GM12878 (cell line): ENCODE measurements around the gene KCTD17. TPM values are rescaled to one million over a fixed set of nuclear protein-coding genes. Genes with fewer than 3 reads are reported as not detected.

Source experiments
- ATAC-seq: fragments of 200-7000 bp; cut with Tn5 transposase; 3 replicates; pipeline ENCODE4 v1.9.1; 2020; ENCODE audit warnings: mild to moderate bottlenecking, moderate library complexity
- BruUV-seq: library from RNA; stranded (reverse); fragments of 400-500 nt; replicated peaks from 2 replicates; lab custom pipeline; 2021; lab: Mats Ljungman, UMichigan
- CTCF ChIA-PET: fragments of 300-600 bp; sonication (Branson Sonifier 250); formaldehyde crosslinking; extraction: SDS; loops from one replicate; lab custom pipeline; 2021; ENCODE audit warnings: inconsistent platforms; lab: Yijun Ruan, JAX
- POLR2A ChIA-PET: fragments of 350-600 bp; formaldehyde crosslinking; extraction: SDS; loops from one replicate; lab custom pipeline; 2021; ENCODE audit warnings: inconsistent platforms; lab: Charles Lee
- RAD21 ChIA-PET: fragments of 300-600 bp; sonication (Branson Sonifier 250); formaldehyde crosslinking; loops from one replicate; lab custom pipeline; 2023; ENCODE audit warnings: antibody characterized with exemption; ENCODE audit not compliant: unreplicated experiment; lab: Charles Lee
- SMC1A ChIA-PET: fragments of 300-600 bp; sonication (Branson Sonifier 250); formaldehyde crosslinking; loops from one replicate; lab custom pipeline; 2023; ENCODE audit not compliant: unreplicated experiment, uncharacterized antibody; lab: Charles Lee
- DNase-seq: peaks from one replicate; pipeline ENCODE4 v3.0.0-alpha.2; 2011; ENCODE audit warnings: low read depth, low spot score
- FAIRE-seq: peaks from 3 replicates; lab custom pipeline; 2011; peaks lifted over from hg19 to GRCh38; lab: Jason Lieb, UNC
- H2AFZ ChIP-seq: 2 replicates; pipeline ENCODE4 v1.6.0; 2011; ENCODE audit warnings: low read depth, low read length, control low read depth; ENCODE audit not compliant: control insufficient read depth
- H3K27ac ChIP-seq: 2 replicates; pipeline ENCODE4 v1.5.1; 2011; ENCODE audit warnings: control low read depth; ENCODE audit not compliant: control insufficient read depth, insufficient read depth
- H3K27me3 ChIP-seq, 2 experiments: replicated peaks in 1 of 2; 2 replicates each; pipeline versions ENCODE4 v1.6.0 to v1.6.1; 2011; ENCODE audit warnings: low read length in 1 of 2; ENCODE audit not compliant: control insufficient read depth in 2 of 2, insufficient read depth in 2 of 2
- H3K36me3 ChIP-seq, 2 experiments: 2 replicates each; pipeline ENCODE4 v1.5.1; 2011; ENCODE audit warnings: low read length in 1 of 2; ENCODE audit not compliant: control insufficient read depth in 2 of 2, insufficient read depth in 2 of 2
- H3K4me1 ChIP-seq: 2 replicates; pipeline ENCODE4 v1.6.1; 2011; ENCODE audit warnings: mild to moderate bottlenecking, low read length, moderate library complexity, mixed read lengths; ENCODE audit not compliant: control insufficient read depth, insufficient read depth
- H3K4me2 ChIP-seq: 2 replicates; pipeline ENCODE4 v1.6.0; 2011; ENCODE audit warnings: control low read depth; ENCODE audit not compliant: control insufficient read depth, insufficient read depth
- H3K4me3 ChIP-seq: fragments of 200-600 bp; sonication (generic); 2 replicates; pipeline ENCODE4 v1.5.1; 2016
- H3K79me2 ChIP-seq: 2 replicates; pipeline ENCODE4 v1.6.0; 2011; ENCODE audit warnings: low read length; ENCODE audit not compliant: control insufficient read depth, insufficient read depth
- H3K9ac ChIP-seq: 2 replicates; pipeline ENCODE4 v1.8.0; 2011; ENCODE audit warnings: low read length, control low read depth, mixed read lengths; ENCODE audit not compliant: control insufficient read depth, insufficient read depth
- H3K9me3 ChIP-seq: replicated peaks from 3 replicates; pipeline ENCODE4 v1.5.1; 2011; ENCODE audit warnings: mild to moderate bottlenecking, low read length; ENCODE audit not compliant: control insufficient read depth, insufficient read depth
- H4K20me1 ChIP-seq: 2 replicates; pipeline ENCODE4 v1.6.0; 2011; ENCODE audit not compliant: control insufficient read depth, insufficient read depth
- HCFC1 ChIP-seq: fragments of 150-350 bp; IDR thresholded peaks from 2 replicates; pipeline ENCODE4 v1.6.1; 2014; ENCODE audit warnings: low read length
- IRF3 ChIP-seq: fragments of 450-650 bp; IDR thresholded peaks from 2 replicates; pipeline ENCODE4 v1.6.1; 2014; ENCODE audit warnings: mild to moderate bottlenecking
- NRF1 ChIP-seq: conservative IDR thresholded peaks from 2 replicates; pipeline ENCODE4 v1.6.1; 2011; ENCODE audit warnings: mild to moderate bottlenecking, low read depth, low read length, improper control_type of control experiment
- STAT1 ChIP-seq: fragments of 450-650 bp; conservative IDR thresholded peaks from 2 replicates; pipeline ENCODE4 v1.6.1; 2014; ENCODE audit warnings: antibody characterized with exemption, mild to moderate bottlenecking
- STAT3 ChIP-seq: IDR thresholded peaks from 2 replicates; pipeline ENCODE4 v1.6.1; 2011; ENCODE audit warnings: low read depth, low read length, improper control_type of control experiment
- USF2 ChIP-seq: IDR thresholded peaks from 2 replicates; pipeline ENCODE4 v1.6.1; 2011; ENCODE audit warnings: low read depth, low read length, improper control_type of control experiment, borderline replicate concordance
- WRNIP1 ChIP-seq: IDR thresholded peaks from 2 replicates; pipeline ENCODE4 v1.6.1; 2011; ENCODE audit warnings: low read depth, low read length, improper control_type of control experiment, borderline replicate concordance
- YBX1 ChIP-seq: fragments of 450-650 bp; IDR thresholded peaks from 2 replicates; pipeline ENCODE4 v1.6.1; 2016; ENCODE audit warnings: antibody characterized with exemption
- ZNF217 ChIP-seq: fragments of 450-650 bp; IDR thresholded peaks from 2 replicates; pipeline ENCODE4 v1.6.1; 2017; ENCODE audit warnings: antibody characterized with exemption, mild to moderate bottlenecking
- WGBS: methylation state at CpG from one replicate; pipeline ENCODE4 v1.1.6; 2016; ENCODE audit warnings: low lambda C conversion rate; ENCODE audit not compliant: insufficient replicate concordance, insufficient coverage; ENCODE audit errors: missing lambda C conversion rate; 5-methylcytosine and 5-hydroxymethylcytosine counted together
- in situ Hi-C: fragments of 300-500 bp; cut with MboI; formaldehyde crosslinking; loops from 9 replicates; pipeline ENCODE4 v1.14.3; 2018; ENCODE audit warnings: mixed read lengths
- intact Hi-C: fragments of 100-400 bp; cut with micrococcal nuclease; formaldehyde crosslinking; loops from one replicate; pipeline ENCODE4 v1.14.2; 2022; ENCODE audit not compliant: unreplicated experiment
- polyA plus RNA-seq, 11 experiments: library from polyadenylated mRNA; depleted of rRNA in 4 of 11; unstranded in 6 of 11; stranded (reverse) in 5 of 11; fragments of >200 nt; fragmentation: Nextera tagmentation in 4 of 11; fragmentation: Illumina TruSeq in 1 of 11; extraction: Ambion mirVana in 4 of 11; extraction: Trizol in 1 of 11; gene quantifications; 1 replicate in 1 of 11; 2 replicates in 10 of 11; pipeline versions ENCODE4 v1.2.1 to v1.2.3, GENCODE V29; 2011 to 2016; ENCODE audit warnings: inconsistent platforms in 2 of 11, missing spikeins in 2 of 11, low read depth in 1 of 11
- total RNA-seq, 4 experiments: library from RNA; depleted of rRNA in 3 of 4; stranded (reverse); fragments of >200 nt in 3 of 4; fragmentation: Illumina TruSeq in 1 of 4; extraction: Trizol in 1 of 4; gene quantifications; 2 replicates each; pipeline versions ENCODE4 v1.2.1 to v1.2.3, GENCODE V29; 2013 to 2021

KCTD17 gene
- total and polyA plus RNA-seq, 10 of the 15 experiments (the other 5 are each of a cell fraction or from before 2014, with no cell fraction given), result 0.16 to 18.4 (median 10.1) TPM; not detected in 1

DNA sequence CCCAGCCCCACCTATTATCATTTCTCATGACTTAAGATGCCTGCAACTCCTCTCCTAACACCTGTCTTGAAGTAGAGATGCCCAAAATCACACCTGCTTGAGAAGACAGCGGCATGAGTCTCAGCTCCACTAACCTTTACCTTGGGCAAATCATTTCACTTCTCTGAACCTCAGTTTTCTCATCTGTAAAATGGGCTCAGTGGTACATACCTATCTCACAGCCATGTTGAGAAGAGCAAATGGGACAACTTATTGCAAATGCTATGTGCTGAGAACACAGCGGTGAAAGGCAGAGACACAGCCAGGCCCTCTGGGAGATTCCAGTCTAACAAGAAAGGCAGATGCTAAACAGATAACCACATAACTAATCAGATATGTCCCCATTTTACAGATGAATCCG lies 40.1 kb upstream of the KCTD17 start:
- DNase-seq, result no peak
- H3K4me2 ChIP-seq, result no peak overlapping the region
- intact Hi-C loops, result no loop called here
- H2AFZ ChIP-seq, result no peak overlapping the region
- no peak overlapping the region for H3K27ac ChIP-seq
- CTCF ChIA-PET, result interaction anchor here (0.7 to 1.6 kb wide), 3 partner anchors 10 to 33 kb away, joined by 3 to 4 read pairs (median 4); no protein-coding TSS in a partner anchor
- RAD21 ChIA-PET, result interaction anchor here (1.1 kb wide), 1 partner anchor 34 kb away, joined by 3 read pairs; no protein-coding TSS in a partner anchor
- no peaks in the 10 kb centered on the region; the same call in 1 of the 2 replicates for H4K20me1 ChIP-seq
- no peak for ATAC-seq
- H3K9ac ChIP-seq, result no peak overlapping the region
- H3K79me2 ChIP-seq, result no peaks in the 10 kb centered on the region
- BruUV-seq, result no TSS peak
- no peak for FAIRE-seq
- WGBS, result 33% methylated on average over 3 of the region's 3 CpGs
- H3K4me3 ChIP-seq, result no peak overlapping the region
- H3K27me3 ChIP-seq, result peaks cover 0 to 2% of the 10 kb centered on the region in 2 experiments; a peak in 1 of 4 replicates
- TF ChIP-seq STAT1 (no peak), WRNIP1 (no peak), STAT3 (no peak), YBX1 (no peak), IRF3 (no peak), NRF1 (no peak), HCFC1 (no peak), ZNF217 (no peak), USF2 (no peak)
- no peaks in the 10 kb centered on the region for H3K4me1 ChIP-seq
- POLR2A ChIA-PET, result no interaction called here
- in situ Hi-C loops, result no loop called here
- no peaks in the 10 kb centered on the region for H3K9me3 ChIP-seq
- SMC1A ChIA-PET, result no interaction called here
- no peaks in the 10 kb centered on the region for H3K36me3 ChIP-seq
